MM.1S (cell line): ENCODE results near the gene BRIP1.
"Not testable (repeated sequence)": the region's sequence is repeated elsewhere in the genome, so short reads cannot be mapped to it uniquely, and the experiment has no call there.

Experiments used
- DNase-seq: peaks from one replicate; pipeline ENCODE4 v3.0.0-alpha.2; 2015
- H2AFZ ChIP-seq: fragments of 300-600 bp; sonication (generic); 2 replicates; pipeline ENCODE4 v1.6.0; 2016; ENCODE audit warnings: antibody characterized with exemption, low read length
- H3F3A ChIP-seq: fragments of 300-600 bp; sonication (generic); 2 replicates; pipeline ENCODE4 v1.6.1; 2016; ENCODE audit warnings: mild to moderate bottlenecking, antibody characterized with exemption, low read length, moderate library complexity, mixed read lengths; ENCODE audit not compliant: insufficient read depth
- H3K27ac ChIP-seq: fragments of 300-600 bp; sonication (generic); 2 replicates; pipeline ENCODE4 v1.5.1; 2016; ENCODE audit warnings: mild to moderate bottlenecking, low read length
- H3K27me3 ChIP-seq: fragments of 300-600 bp; sonication (generic); replicated peaks from 2 replicates; pipeline ENCODE4 v1.6.0; 2016; ENCODE audit warnings: low read length; ENCODE audit not compliant: insufficient read depth
- H3K36me3 ChIP-seq: fragments of 300-600 bp; sonication (generic); replicated peaks from 2 replicates; pipeline ENCODE4 v1.6.1; 2016; ENCODE audit warnings: mild to moderate bottlenecking, low read length, mixed read lengths; ENCODE audit not compliant: insufficient read depth
- H3K4me1 ChIP-seq: fragments of 300-600 bp; sonication (generic); 2 replicates; pipeline ENCODE4 v1.6.1; 2016; ENCODE audit warnings: low read length, mixed read lengths
- H3K4me2 ChIP-seq: fragments of 300-600 bp; sonication (generic); 2 replicates; pipeline ENCODE4 v1.6.0; 2016; ENCODE audit warnings: low read depth, low read length
- H3K4me3 ChIP-seq: fragments of 300-600 bp; sonication (generic); 2 replicates; pipeline ENCODE4 v1.5.1; 2016; ENCODE audit warnings: low read length, mixed read lengths
- H3K79me2 ChIP-seq: fragments of 300-600 bp; sonication (generic); 2 replicates; pipeline ENCODE4 v1.6.1; 2016; ENCODE audit warnings: mixed run types, low read length, mixed read lengths
- H3K9ac ChIP-seq: fragments of 300-600 bp; sonication (generic); 2 replicates; pipeline ENCODE4 v1.6.1; 2016; ENCODE audit warnings: low read length, mixed read lengths
- H3K9me2 ChIP-seq: fragments of 300-600 bp; sonication (generic); replicated peaks from 2 replicates; pipeline ENCODE4 v1.6.1; 2016; ENCODE audit warnings: mild to moderate bottlenecking, low read length, mixed read lengths; ENCODE audit not compliant: insufficient read depth
- H3K9me3 ChIP-seq: fragments of 300-600 bp; sonication (generic); replicated peaks from 2 replicates; pipeline ENCODE4 v1.6.1; 2016; ENCODE audit warnings: mild to moderate bottlenecking, low read length, mixed read lengths; ENCODE audit not compliant: insufficient read depth
- H4K20me1 ChIP-seq: fragments of 300-600 bp; sonication (generic); 2 replicates; pipeline ENCODE4 v1.6.1; 2016; ENCODE audit warnings: mild to moderate bottlenecking, low read length, moderate library complexity, mixed read lengths; ENCODE audit not compliant: insufficient read depth
- CTCF ChIP-seq: fragments of 300-600 bp; sonication (generic); IDR thresholded peaks from 2 replicates; pipeline ENCODE4 v1.5.1; 2016; ENCODE audit warnings: antibody characterized with exemption, low read length, mixed read lengths
- EZH2 ChIP-seq: fragments of 300-600 bp; sonication (generic); optimal IDR thresholded peaks from 2 replicates; pipeline ENCODE3; 2017; ENCODE audit warnings: low read depth, mild to moderate bottlenecking, antibody characterized with exemption, low read length, mixed read lengths
- EZH2phosphoT487 ChIP-seq: fragments of 300-600 bp; sonication (generic); IDR thresholded peaks from 2 replicates; pipeline ENCODE4 v1.6.1; 2018; ENCODE audit warnings: antibody characterized with exemption, low read length

BRIP1 gene

GRCh38 chr17:61722398-61722797 is 140.9 kb downstream of the BRIP1 start:
- Histone ChIP-seq H4K20me1 (no peaks in the 10 kb centered on the region), H2AFZ (no peak overlapping the region), H3K9me2 (no peaks in the 10 kb centered on the region), H3K4me1 (no peaks in the 10 kb centered on the region), H3K9me3 (no peaks in the 10 kb centered on the region), H3K27ac (no peak overlapping the region), H3K79me2 (no peaks in the 10 kb centered on the region), H3K36me3 (no peaks in the 10 kb centered on the region), H3F3A (no peaks in the 10 kb centered on the region), H3K27me3 (no peaks in the 10 kb centered on the region), H3K9ac (no peak overlapping the region), H3K4me3 (no peak overlapping the region), H3K4me2 (no peak overlapping the region)
- no peak for DNase-seq
- TF ChIP-seq EZH2 (no peak), CTCF (no peak)

DNA sequence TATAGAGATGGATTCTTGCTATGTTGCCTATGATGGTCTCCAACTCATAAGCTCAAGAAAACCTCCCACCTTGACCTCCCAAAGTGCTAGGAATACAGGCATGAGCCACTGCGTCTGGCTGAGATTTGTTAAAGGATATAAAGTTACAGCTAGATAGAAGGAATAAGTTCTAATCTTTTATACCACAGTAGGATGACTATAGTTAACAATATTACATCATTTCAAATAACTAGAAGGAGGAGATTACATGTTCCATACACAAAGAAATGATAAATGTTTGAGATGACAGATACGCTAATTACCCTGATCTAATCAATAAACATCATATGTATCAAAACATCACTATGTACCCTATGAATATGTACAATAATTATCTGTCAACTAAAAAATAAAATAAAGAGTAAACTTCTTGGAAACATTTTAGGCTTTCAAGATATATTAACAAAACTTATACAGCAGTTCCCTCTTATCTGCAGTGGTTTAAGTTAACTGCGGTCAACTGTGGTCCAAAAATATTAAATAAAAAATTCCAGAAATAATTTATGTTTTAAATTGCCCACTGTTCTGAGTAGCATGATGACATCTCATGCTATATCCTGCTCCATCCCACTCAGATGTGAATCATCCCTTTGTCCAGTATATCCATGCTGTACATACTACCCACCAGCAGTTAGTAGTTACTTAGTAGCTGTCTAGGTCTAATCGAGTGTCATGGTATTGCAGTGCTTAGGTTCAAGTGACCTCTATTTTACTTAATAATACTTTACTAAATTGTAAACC is 143.1 kb downstream of the BRIP1 start:
- Histone ChIP-seq H3K4me2 (no peak overlapping the region), H4K20me1 (no peaks in the 10 kb centered on the region), H3K4me1 (no peaks in the 10 kb centered on the region), H3K9me3 (no peaks in the 10 kb centered on the region), H3K9ac (no peak overlapping the region), H3K27ac (no peak overlapping the region), H3K27me3 (no peaks in the 10 kb centered on the region), H3K4me3 (no peak overlapping the region), H3K36me3 (no peaks in the 10 kb centered on the region), H3F3A (no peaks in the 10 kb centered on the region), H3K9me2 (no peaks in the 10 kb centered on the region), H3K79me2 (no peaks in the 10 kb centered on the region), H2AFZ (no peak overlapping the region)
- TF ChIP-seq EZH2 (no peak), EZH2phosphoT487 (no peak), CTCF (no peak)
- DNase-seq = no peak

GRCh38 chr17:61719220-61719619 is 144.1 kb downstream of the BRIP1 start:
- H3K79me2 ChIP-seq, DNase-seq, H3K9me2 ChIP-seq, H2AFZ ChIP-seq, H3K4me1 ChIP-seq, H3K27ac ChIP-seq, H3K9ac ChIP-seq, H3K36me3 ChIP-seq, H3F3A ChIP-seq, H4K20me1 ChIP-seq, H3K27me3 ChIP-seq, H3K4me3 ChIP-seq, H3K4me2 ChIP-seq, H3K9me3 ChIP-seq: not testable (repeated sequence)

- Histone ChIP-seq H3K27ac (no peak overlapping the region), H3K4me1 (no peaks in the 10 kb centered on the region), H4K20me1 (no peaks in the 10 kb centered on the region), H3K9me2 (no peaks in the 10 kb centered on the region), H2AFZ (no peak overlapping the region), H3K4me2 (no peak overlapping the region), H3K9ac (no peak overlapping the region), H3K9me3 (no peaks in the 10 kb centered on the region), H3K36me3 (no peaks in the 10 kb centered on the region), H3K27me3 (no peaks in the 10 kb centered on the region), H3K4me3 (no peak overlapping the region), H3F3A (no peaks in the 10 kb centered on the region), H3K79me2 (no peaks in the 10 kb centered on the region)
- TF ChIP-seq CTCF = no peak
- no peak for DNase-seq
These were observed 145.3 kb downstream of the BRIP1 start for GRCh38 chr17:61718022-61718421.
